ENCODE measurements around the gene FRMD5. TPM values are rescaled to one million over a fixed set of nuclear protein-coding genes. Genes with fewer than 3 reads are reported as not detected.

The FRMD5 gene
- total RNA-seq, 1 experiment from 2014 or later, result 3.9 TPM

GRCh38 chr15:43988900-43989299 is 206.2 kb downstream of the FRMD5 start:
- H3K9me3 Mint-ChIP-seq, result no peaks in the 10 kb centered on the region
- no peak overlapping the region for H3T11ph ChIP-seq (ENCODE audit: low read length)
- peaks cover 4 to 12% (median 8%) of the 10 kb centered on the region in 3 experiments; a peak in 4 of 7 replicates for H3K36me3 Mint-ChIP-seq (ENCODE audit: insufficient read depth in 1 of 3, low read depth in 3 of 3)
- H3K23me2 ChIP-seq (ENCODE audit: insufficient read length, low read depth, low read length, poor library complexity, severe bottlenecking), result no peaks in the 10 kb centered on the region
- H2AFZ ChIP-seq (ENCODE audit: low read length), result no peak overlapping the region
- no peak for TF ChIP-seq CTCF (conservative IDR thresholded peaks at IDR 0.05)
- no peak overlapping the region for H4K91ac ChIP-seq (ENCODE audit: insufficient read length, low read depth, low read length)
- H3K27me3 Mint-ChIP-seq (ENCODE audit: low read depth), result no peaks in the 10 kb centered on the region
- no peak overlapping the region for H3K14ac ChIP-seq (ENCODE audit: insufficient read depth, low read length)
- no peak overlapping the region for H2BK12ac ChIP-seq (ENCODE audit: insufficient read length, low read depth, low read length)
- H3K9me3 ChIP-seq (ENCODE audit: control insufficient read depth, low read depth, low read length), result no peaks in the 10 kb centered on the region
- H4K8ac ChIP-seq (replicated peaks; ENCODE audit: insufficient read length, low read depth, low read length), result no peak overlapping the region
- no peak for DNase-seq
- peaks cover 3 to 6% of the 10 kb centered on the region in 2 experiments for H3K4me1 Mint-ChIP-seq
- H3K27ac Mint-ChIP-seq, result no peak overlapping the region
- no peaks in the 10 kb centered on the region for H4K20me1 ChIP-seq (ENCODE audit: control insufficient read depth, insufficient read depth, insufficient read length)
- no peak overlapping the region for H3K18ac ChIP-seq (ENCODE audit: insufficient read length, low read depth, low read length)
- no peak overlapping the region for H3K23ac ChIP-seq (ENCODE audit: insufficient read length, low read depth, low read length)
- no peak overlapping the region for H3K27ac ChIP-seq (ENCODE audit: insufficient read length, low read depth, low read length)
- no peak overlapping the region for H4K5ac ChIP-seq (ENCODE audit: insufficient read length, low read depth, low read length)
- no peaks in the 10 kb centered on the region for H3K4me1 ChIP-seq (ENCODE audit: insufficient read depth, low read length)
- H3K27me3 ChIP-seq (ENCODE audit: insufficient read depth, low read length), result no peaks in the 10 kb centered on the region
- H3K9ac ChIP-seq (ENCODE audit: extremely low read depth, insufficient read length, low read length), result no peak overlapping the region
- no peak overlapping the region for H3K4me2 ChIP-seq (ENCODE audit: insufficient read depth, insufficient read length, low read length)
- no peaks in the 10 kb centered on the region for H3K79me2 ChIP-seq (ENCODE audit: insufficient read depth, low read length)
- H2BK5ac ChIP-seq (ENCODE audit: insufficient read length, low read length), result no peak overlapping the region
- no peak overlapping the region for H3K4ac ChIP-seq (ENCODE audit: low read depth, low read length)
- no peaks in the 10 kb centered on the region for H3K79me1 ChIP-seq (ENCODE audit: insufficient read depth, low read depth, low read length, poor library complexity, severe bottlenecking)
- H3K56ac ChIP-seq (ENCODE audit: insufficient read length, low read depth, low read length), result no peak overlapping the region
- H2BK20ac ChIP-seq (ENCODE audit: low read depth, low read length, poor library complexity, severe bottlenecking), result no peak overlapping the region
- WGBS (ENCODE audit: extremely low coverage, insufficient read length, low lambda C conversion rate), result no CpG with 5 or more reads among the region's 13 CpGs
- no peak overlapping the region for H2BK15ac ChIP-seq (ENCODE audit: low read depth, low read length)
- H2BK120ac ChIP-seq (ENCODE audit: low read depth, low read length, poor library complexity, severe bottlenecking), result no peak overlapping the region
- no peak overlapping the region for H3K4me3 Mint-ChIP-seq
- H2AK5ac ChIP-seq (ENCODE audit: insufficient read length, low read length), result no peak overlapping the region
